Neural progenitor cell (in vitro differentiated cells): ENCODE results near the gene F13A1.

Source experiments
- CTCF ChIP-seq: fragments of 200-600 bp; sonication (generic); IDR thresholded peaks from 2 replicates; pipeline ENCODE4 v1.5.1; 2017; ENCODE audit warnings: antibody characterized with exemption, mild to moderate bottlenecking
- EZH2 ChIP-seq: fragments of 200-600 bp; sonication (generic); IDR thresholded peaks from 2 replicates; pipeline ENCODE4 v1.6.1; 2017; ENCODE audit warnings: antibody characterized with exemption, mild to moderate bottlenecking, moderate library complexity
- EZH2phosphoT487 ChIP-seq: fragments of 200-600 bp; sonication (generic); IDR thresholded peaks from 2 replicates; pipeline ENCODE4 v1.6.1; 2017; ENCODE audit warnings: antibody characterized with exemption

GRCh38 chr6:6357530-6357929, 37.1 kb upstream of the F13A1 start:
- TF ChIP-seq CTCF (no peak), EZH2phosphoT487 (no peak), EZH2 (no peak)
